Progenitor cell of endocrine pancreas (in vitro differentiated cells): ENCODE results near the gene ITGAX. TPM values are rescaled to one million over a fixed set of nuclear protein-coding genes. Genes with fewer than 3 reads are reported as not detected.

Source experiments
- DNase-seq: peaks from one replicate; pipeline ENCODE4 v3.0.0; 2021; ENCODE audit warnings: low spot score; ENCODE audit not compliant: unreplicated experiment
- H3K27ac Mint-ChIP-seq: 2 replicates; pipeline ENCODE4 v1.8.0; 2021; ENCODE audit warnings: mild to moderate bottlenecking, moderate library complexity, mixed read lengths
- H3K27me3 Mint-ChIP-seq: 2 replicates; pipeline ENCODE4 v1.8.0; 2021; ENCODE audit warnings: mixed read lengths
- H3K36me3 Mint-ChIP-seq: 2 replicates; pipeline ENCODE4 v1.8.0; 2022; ENCODE audit warnings: mixed read lengths; ENCODE audit not compliant: insufficient read depth
- H3K4me1 Mint-ChIP-seq: 2 replicates; pipeline ENCODE4 v1.8.0; 2021; ENCODE audit warnings: low read depth, mixed read lengths
- H3K4me3 Mint-ChIP-seq: 2 replicates; pipeline ENCODE4 v1.8.0; 2021; ENCODE audit warnings: low read depth, mild to moderate bottlenecking, moderate library complexity, mixed read lengths
- H3K9me3 Mint-ChIP-seq: 2 replicates; pipeline ENCODE4 v1.8.0; 2021; ENCODE audit warnings: low read depth, mixed read lengths
- total RNA-seq: library from RNA; stranded (reverse); gene quantifications from 2 replicates; pipeline ENCODE4 v1.2.1, GENCODE V29; 2021
- TF ChIP-seq, protein P1 (sequence below): fragments of 200-600 bp; sonication (generic); IDR thresholded peaks from one replicate; pipeline ENCODE4 v1.5.0; 2021; ENCODE audit warnings: antibody characterized with exemption, mild to moderate bottlenecking; ENCODE audit not compliant: unreplicated experiment

ITGAX gene
- total RNA-seq, 1 donor from 2014 or later, result not detected

DNA sequence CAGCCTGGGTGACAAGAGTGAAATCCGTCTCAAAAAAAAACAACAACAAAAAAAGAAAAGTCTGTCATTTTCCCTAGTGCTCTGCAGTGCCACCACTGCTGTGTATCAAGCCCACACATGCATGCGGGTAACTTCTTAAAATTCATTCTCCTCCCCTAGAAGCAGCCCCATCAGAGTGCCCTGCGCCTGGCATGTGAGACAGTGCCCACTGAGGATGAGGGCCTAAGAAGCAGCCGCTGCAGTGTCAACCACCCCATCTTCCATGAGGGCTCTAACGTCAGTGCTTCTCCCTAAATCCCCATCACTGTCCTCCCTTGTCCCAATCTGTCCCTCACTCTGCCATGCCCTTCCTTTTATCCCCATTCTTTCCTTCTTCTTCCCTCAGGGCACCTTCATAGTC lies 62.9 kb downstream of the ITGAX start:
- Mint-ChIP-seq H3K27me3 (peaks cover 46% of the 10 kb centered on the region), H3K9me3 (no peaks in the 10 kb centered on the region), H3K4me3 (no peak overlapping the region), H3K36me3 (no peaks in the 10 kb centered on the region), H3K4me1 (no peaks in the 10 kb centered on the region), H3K27ac (no peak overlapping the region)
- TF ChIP-seq, protein P1, sequence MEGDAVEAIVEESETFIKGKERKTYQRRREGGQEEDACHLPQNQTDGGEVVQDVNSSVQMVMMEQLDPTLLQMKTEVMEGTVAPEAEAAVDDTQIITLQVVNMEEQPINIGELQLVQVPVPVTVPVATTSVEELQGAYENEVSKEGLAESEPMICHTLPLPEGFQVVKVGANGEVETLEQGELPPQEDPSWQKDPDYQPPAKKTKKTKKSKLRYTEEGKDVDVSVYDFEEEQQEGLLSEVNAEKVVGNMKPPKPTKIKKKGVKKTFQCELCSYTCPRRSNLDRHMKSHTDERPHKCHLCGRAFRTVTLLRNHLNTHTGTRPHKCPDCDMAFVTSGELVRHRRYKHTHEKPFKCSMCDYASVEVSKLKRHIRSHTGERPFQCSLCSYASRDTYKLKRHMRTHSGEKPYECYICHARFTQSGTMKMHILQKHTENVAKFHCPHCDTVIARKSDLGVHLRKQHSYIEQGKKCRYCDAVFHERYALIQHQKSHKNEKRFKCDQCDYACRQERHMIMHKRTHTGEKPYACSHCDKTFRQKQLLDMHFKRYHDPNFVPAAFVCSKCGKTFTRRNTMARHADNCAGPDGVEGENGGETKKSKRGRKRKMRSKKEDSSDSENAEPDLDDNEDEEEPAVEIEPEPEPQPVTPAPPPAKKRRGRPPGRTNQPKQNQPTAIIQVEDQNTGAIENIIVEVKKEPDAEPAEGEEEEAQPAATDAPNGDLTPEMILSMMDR, result no peak
- DNase-seq, result no peak

GRCh38 chr16:31420037-31420436 lies 65.1 kb downstream of the ITGAX start:
- DNase-seq, result no peak
- H3K4me1 Mint-ChIP-seq, result no peaks in the 10 kb centered on the region
- H3K27ac Mint-ChIP-seq, result no peak overlapping the region
- no peaks in the 10 kb centered on the region for H3K36me3 Mint-ChIP-seq
- H3K27me3 Mint-ChIP-seq, result peaks cover 48% of the 10 kb centered on the region
- H3K9me3 Mint-ChIP-seq, result no peaks in the 10 kb centered on the region
- TF ChIP-seq, protein P1, result no peak
- no peak overlapping the region for H3K4me3 Mint-ChIP-seq

GRCh38 chr16:31421587-31421986 lies 66.6 kb downstream of the ITGAX start:
- no peaks in the 10 kb centered on the region for H3K36me3 Mint-ChIP-seq
- TF ChIP-seq, protein P1, result no peak
- H3K4me1 Mint-ChIP-seq, result no peaks in the 10 kb centered on the region
- H3K4me3 Mint-ChIP-seq, result no peak overlapping the region
- no peak for DNase-seq
- H3K27ac Mint-ChIP-seq, result no peak overlapping the region
- H3K9me3 Mint-ChIP-seq, result no peaks in the 10 kb centered on the region
- peaks cover 48% of the 10 kb centered on the region for H3K27me3 Mint-ChIP-seq

GRCh38 chr16:31423241-31423640 lies 68.3 kb downstream of the ITGAX start:
- TF ChIP-seq, protein P1, result no peak
- Mint-ChIP-seq H3K27ac (no peak overlapping the region), H3K9me3 (no peaks in the 10 kb centered on the region), H3K4me1 (no peaks in the 10 kb centered on the region), H3K36me3 (no peaks in the 10 kb centered on the region), H3K4me3 (no peak overlapping the region), H3K27me3 (peaks cover 43% of the 10 kb centered on the region)
- DNase-seq, result no peak

GRCh38 chr16:31423801-31424200 lies 68.8 kb downstream of the ITGAX start:
- DNase-seq, result no peak
- Mint-ChIP-seq H3K4me3 (no peak overlapping the region), H3K9me3 (no peaks in the 10 kb centered on the region), H3K27me3 (peaks cover 45% of the 10 kb centered on the region), H3K36me3 (no peaks in the 10 kb centered on the region), H3K4me1 (no peaks in the 10 kb centered on the region), H3K27ac (no peak overlapping the region)
- TF ChIP-seq, protein P1, result no peak
